C4-2B (cell line): Measurements from ENCODE around the gene GCSAM.
A peak's percentile ranks its signal among the peaks of the same experiment; 100 is the strongest.

Source experiments
- H3K27ac ChIP-seq: fragments of 450-650 bp; 2 replicates; pipeline ENCODE4 v1.5.1; 2017
- CTCF ChIP-seq: fragments of 450-650 bp; conservative IDR thresholded peaks from 2 replicates; pipeline ENCODE4 v1.5.1; 2017; ENCODE audit warnings: mild to moderate bottlenecking
- ZFX ChIP-seq: fragments of 450-650 bp; IDR thresholded peaks from 2 replicates; pipeline ENCODE4 v1.6.1; 2017

GCSAM gene

DNA sequence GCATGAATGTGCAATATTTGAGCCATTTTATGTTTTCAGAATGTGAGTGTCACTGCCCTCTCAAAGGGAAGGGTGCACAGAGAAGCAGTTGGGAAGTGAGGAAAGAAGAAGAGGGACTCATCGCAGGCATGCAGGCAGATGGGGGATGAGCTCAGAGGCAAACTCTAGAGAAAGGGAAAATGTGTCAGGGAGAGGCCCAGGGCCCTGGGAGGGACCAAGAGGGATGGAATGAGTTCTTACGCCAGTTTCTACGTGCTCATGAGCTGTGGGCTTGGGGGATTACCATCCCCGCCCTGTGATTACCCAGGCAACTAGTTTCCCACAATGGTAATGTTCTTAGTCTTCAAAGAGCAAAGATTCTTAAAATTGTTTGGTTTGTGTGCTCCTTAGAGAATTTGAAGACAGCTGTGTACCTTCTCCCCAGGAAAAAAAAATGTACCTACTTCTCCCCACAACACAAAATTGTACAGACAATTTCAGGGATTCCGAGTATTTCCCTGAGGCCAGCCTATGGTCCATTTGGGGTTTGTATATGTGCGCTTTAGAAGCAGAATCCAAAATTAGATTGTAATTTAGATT lies 17.8 kb downstream of the GCSAM start:
- no peak overlapping the region for H3K27ac ChIP-seq
- no peak for TF ChIP-seq ZFX
- TF ChIP-seq CTCF: no peak

DNA sequence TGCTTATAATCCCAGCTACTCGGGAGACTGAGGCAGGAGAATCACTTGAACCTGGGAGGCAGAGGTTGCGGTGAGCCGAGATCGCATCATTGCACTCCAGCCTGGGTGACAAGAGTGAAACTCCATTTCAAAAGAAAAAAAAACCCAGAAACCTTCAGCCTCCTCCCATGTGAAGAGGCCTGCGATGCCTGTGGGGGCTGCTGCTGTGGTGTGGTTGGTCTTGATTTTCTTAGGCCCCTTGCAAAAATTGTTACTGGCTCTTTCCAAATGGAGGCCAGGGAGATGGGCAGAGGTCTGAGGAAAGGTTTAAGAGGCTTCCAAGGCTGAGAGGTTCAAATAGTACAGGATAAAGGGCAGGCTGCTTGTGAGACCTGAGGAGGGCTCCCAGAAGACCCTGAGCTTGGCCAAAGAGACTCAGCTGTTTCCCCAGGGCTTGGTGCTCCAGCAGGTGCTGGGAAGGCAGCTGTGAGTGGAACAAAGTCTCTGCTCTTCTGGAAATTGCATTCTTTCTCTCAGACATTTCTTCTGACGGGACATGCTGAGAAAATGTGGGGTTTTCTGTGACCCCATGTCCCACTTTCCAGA lies 18.4 kb downstream of the GCSAM start:
- no peak overlapping the region for H3K27ac ChIP-seq
- TF ChIP-seq ZFX (no peak), CTCF (no peak)

- TF ChIP-seq CTCF (peak; percentile 89), ZFX (no peak)
- H3K27ac ChIP-seq: no peak overlapping the region
These were observed 21.2 kb downstream of the GCSAM start for GRCh38 chr3:112111785-112112402.

DNA sequence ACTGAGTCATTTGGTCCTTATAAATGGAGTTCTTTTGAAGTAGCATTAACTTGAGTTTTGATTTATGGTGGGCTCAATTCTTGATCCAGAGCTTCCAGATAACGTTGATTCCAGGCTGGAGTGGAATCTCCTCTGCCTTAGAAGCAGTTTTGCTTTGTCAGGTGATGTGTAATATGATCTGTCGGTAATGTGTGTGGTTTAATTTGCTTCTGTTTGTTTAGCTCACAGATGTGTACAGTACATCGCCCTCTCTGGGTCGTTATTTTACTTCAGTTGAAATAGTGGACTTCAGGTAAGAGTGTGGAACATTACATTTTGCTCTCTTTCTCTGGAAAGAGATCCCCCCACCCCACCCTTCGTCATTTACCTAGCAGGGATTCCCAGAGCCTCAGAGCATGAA lies 23.7 kb downstream of the GCSAM start:
- H3K27ac ChIP-seq: peak overlapping the region; percentile 21

DNA sequence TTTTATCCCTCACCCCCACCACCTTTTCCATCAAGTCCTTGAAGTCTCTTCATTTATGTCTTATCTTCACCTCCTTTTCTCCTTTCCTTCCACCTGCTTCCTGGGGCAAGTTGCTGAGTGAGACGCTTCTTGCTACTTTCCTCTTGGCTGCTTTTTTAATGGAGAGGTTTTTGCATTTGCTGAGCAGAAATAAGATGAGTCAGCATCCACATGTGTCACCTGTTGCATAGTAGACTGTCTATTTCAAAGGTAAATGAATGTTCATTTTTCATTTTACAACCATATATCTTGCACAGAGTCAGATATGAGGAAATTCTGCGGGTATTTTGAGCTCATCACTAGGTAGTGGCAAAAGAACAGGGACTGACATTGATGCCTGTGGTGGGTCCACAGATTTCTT lies 28.3 kb downstream of the GCSAM start:
- no peak overlapping the region for H3K27ac ChIP-seq
- no peak for TF ChIP-seq CTCF
- no peak for TF ChIP-seq ZFX

More for the DNA sequence above, 23.7 kb downstream of the GCSAM start:
- TF ChIP-seq CTCF (no peak), ZFX (no peak)

- no peak overlapping the region for H3K27ac ChIP-seq
- TF ChIP-seq CTCF (no peak), ZFX (no peak)
These were observed 31.1 kb downstream of the GCSAM start for GRCh38 chr3:112101916-112102315.

DNA sequence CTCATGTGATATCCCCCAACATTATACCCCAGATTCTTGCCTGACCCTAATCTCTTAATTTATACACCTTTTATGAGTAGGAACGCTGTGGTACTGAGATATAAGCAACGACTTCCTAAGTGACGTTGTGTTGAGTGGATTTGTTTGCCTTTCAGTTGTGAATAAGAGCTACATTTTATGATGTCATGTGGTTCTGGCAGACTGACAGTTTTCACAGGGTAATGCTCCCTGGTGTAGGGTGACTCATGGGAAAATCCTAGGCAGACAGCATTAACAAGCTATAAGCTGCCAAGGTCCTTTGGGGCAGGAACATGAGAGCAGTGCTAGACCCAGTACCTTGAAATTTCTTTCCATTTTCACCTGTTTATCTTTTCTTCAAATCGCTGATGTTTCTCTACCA lies 35.7 kb downstream of the GCSAM start:
- no peak overlapping the region for H3K27ac ChIP-seq
- no peak for TF ChIP-seq ZFX
- TF ChIP-seq CTCF: no peak
